Progenitor cell of endocrine pancreas (in vitro differentiated cells): Measurements from ENCODE around the gene ZNF408. TPM values are rescaled to one million over a fixed set of nuclear protein-coding genes. Genes with fewer than 3 reads are reported as not detected.

ENCODE experiments used
- DNase-seq: peaks from one replicate; pipeline ENCODE4 v3.0.0; 2021; ENCODE audit warnings: low spot score; ENCODE audit not compliant: unreplicated experiment
- H3K27ac Mint-ChIP-seq: 2 replicates; pipeline ENCODE4 v1.8.0; 2021; ENCODE audit warnings: mild to moderate bottlenecking, moderate library complexity, mixed read lengths
- H3K27me3 Mint-ChIP-seq: 2 replicates; pipeline ENCODE4 v1.8.0; 2021; ENCODE audit warnings: mixed read lengths
- H3K36me3 Mint-ChIP-seq: 2 replicates; pipeline ENCODE4 v1.8.0; 2022; ENCODE audit warnings: mixed read lengths; ENCODE audit not compliant: insufficient read depth
- H3K4me1 Mint-ChIP-seq: 2 replicates; pipeline ENCODE4 v1.8.0; 2021; ENCODE audit warnings: low read depth, mixed read lengths
- H3K4me3 Mint-ChIP-seq: 2 replicates; pipeline ENCODE4 v1.8.0; 2021; ENCODE audit warnings: low read depth, mild to moderate bottlenecking, moderate library complexity, mixed read lengths
- H3K9me3 Mint-ChIP-seq: 2 replicates; pipeline ENCODE4 v1.8.0; 2021; ENCODE audit warnings: low read depth, mixed read lengths
- total RNA-seq: library from RNA; stranded (reverse); gene quantifications from 2 replicates; pipeline ENCODE4 v1.2.1, GENCODE V29; 2021
- TF ChIP-seq, protein P1 (sequence below): fragments of 200-600 bp; sonication (generic); IDR thresholded peaks from one replicate; pipeline ENCODE4 v1.5.0; 2021; ENCODE audit warnings: antibody characterized with exemption, mild to moderate bottlenecking; ENCODE audit not compliant: unreplicated experiment

The ZNF408 gene
- total RNA-seq, 1 donor from 2014 or later: 11.6 TPM

DNA sequence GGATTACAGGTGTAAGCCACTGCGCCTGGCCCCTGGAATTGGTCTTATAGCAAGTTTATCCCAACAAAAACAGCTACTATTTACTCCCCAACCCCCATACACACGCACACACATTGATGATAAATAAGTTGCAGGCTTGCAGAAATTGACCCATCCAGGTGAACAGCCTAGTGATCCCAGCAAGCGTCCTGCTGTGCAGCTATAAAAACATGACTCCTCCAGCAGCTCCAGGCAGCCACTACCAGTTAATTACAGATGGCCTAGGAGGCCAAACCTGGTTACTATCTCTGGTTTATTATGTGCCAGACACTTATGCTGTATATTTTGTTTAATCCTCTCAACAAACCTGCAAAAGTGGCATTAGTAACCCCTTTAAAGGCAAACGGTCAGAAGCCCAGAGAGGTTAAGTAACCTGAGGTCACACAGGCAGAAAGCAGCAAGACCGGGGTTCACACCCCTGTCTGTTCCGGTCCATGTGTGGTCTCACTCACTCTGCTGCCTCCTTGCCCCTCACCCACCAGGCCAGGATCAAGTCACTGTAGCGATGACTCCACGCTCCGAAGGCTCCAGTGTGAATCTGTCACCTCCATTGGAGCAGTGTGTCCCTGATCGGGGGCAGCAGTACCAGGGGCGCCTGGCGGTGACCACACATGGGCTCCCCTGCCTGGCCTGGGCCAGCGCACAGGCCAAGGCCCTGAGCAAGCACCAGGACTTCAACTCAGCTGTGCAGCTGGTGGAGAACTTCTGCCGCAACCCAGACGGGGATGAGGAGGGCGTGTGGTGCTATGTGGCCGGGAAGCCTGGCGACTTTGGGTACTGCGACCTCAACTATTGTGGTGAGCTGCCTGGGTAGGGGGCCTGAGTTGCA is 24.7 kb downstream of the ZNF408 start:
- TF ChIP-seq, protein P1, sequence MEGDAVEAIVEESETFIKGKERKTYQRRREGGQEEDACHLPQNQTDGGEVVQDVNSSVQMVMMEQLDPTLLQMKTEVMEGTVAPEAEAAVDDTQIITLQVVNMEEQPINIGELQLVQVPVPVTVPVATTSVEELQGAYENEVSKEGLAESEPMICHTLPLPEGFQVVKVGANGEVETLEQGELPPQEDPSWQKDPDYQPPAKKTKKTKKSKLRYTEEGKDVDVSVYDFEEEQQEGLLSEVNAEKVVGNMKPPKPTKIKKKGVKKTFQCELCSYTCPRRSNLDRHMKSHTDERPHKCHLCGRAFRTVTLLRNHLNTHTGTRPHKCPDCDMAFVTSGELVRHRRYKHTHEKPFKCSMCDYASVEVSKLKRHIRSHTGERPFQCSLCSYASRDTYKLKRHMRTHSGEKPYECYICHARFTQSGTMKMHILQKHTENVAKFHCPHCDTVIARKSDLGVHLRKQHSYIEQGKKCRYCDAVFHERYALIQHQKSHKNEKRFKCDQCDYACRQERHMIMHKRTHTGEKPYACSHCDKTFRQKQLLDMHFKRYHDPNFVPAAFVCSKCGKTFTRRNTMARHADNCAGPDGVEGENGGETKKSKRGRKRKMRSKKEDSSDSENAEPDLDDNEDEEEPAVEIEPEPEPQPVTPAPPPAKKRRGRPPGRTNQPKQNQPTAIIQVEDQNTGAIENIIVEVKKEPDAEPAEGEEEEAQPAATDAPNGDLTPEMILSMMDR: no peak
- H3K9me3 Mint-ChIP-seq: no peaks in the 10 kb centered on the region
- H3K36me3 Mint-ChIP-seq: no peaks in the 10 kb centered on the region
- no peak overlapping the region for H3K4me3 Mint-ChIP-seq
- no peak overlapping the region for H3K27ac Mint-ChIP-seq
- H3K4me1 Mint-ChIP-seq: peaks cover 5% of the 10 kb centered on the region
- H3K27me3 Mint-ChIP-seq: no peaks in the 10 kb centered on the region
- DNase-seq: no peak

GRCh38 chr11:46726206-46726862 is 25.5 kb downstream of the ZNF408 start:
- Mint-ChIP-seq H3K36me3 (no peaks in the 10 kb centered on the region), H3K27me3 (no peaks in the 10 kb centered on the region), H3K27ac (peak overlapping the region; percentile 29), H3K4me3 (no peak overlapping the region), H3K9me3 (no peaks in the 10 kb centered on the region), H3K4me1 (peaks cover 4% of the 10 kb centered on the region)
- TF ChIP-seq, protein P1: no peak
- DNase-seq: no peak

GRCh38 chr11:46727952-46728658 is 27.3 kb downstream of the ZNF408 start:
- no peak for DNase-seq

GRCh38 chr11:46728659-46729040 is 27.8 kb downstream of the ZNF408 start:
- Mint-ChIP-seq H3K4me3 (no peak overlapping the region), H3K4me1 (peaks cover 4% of the 10 kb centered on the region), H3K27ac (no peak overlapping the region), H3K9me3 (no peaks in the 10 kb centered on the region), H3K27me3 (no peaks in the 10 kb centered on the region), H3K36me3 (peaks cover 1% of the 10 kb centered on the region)
- TF ChIP-seq, protein P1: no peak
- no peak for DNase-seq

More at GRCh38 chr11:46727952-46728658, 27.3 kb downstream of the ZNF408 start:
- Mint-ChIP-seq H3K27me3 (no peaks in the 10 kb centered on the region), H3K9me3 (no peaks in the 10 kb centered on the region), H3K36me3 (peaks cover 1% of the 10 kb centered on the region), H3K4me3 (no peak overlapping the region), H3K27ac (no peak overlapping the region), H3K4me1 (peaks cover 4% of the 10 kb centered on the region)
- TF ChIP-seq, protein P1: no peak
